ENCODE data around the gene AKNA. TPM values are rescaled to one million over a fixed set of nuclear protein-coding genes. Genes with fewer than 3 reads are reported as not detected.
A peak's percentile ranks its signal among the peaks of the same experiment; 100 is the strongest.

The AKNA gene
- total RNA-seq, 4 donors from 2014 or later: 34.8 to 63.2 (median 48.6) TPM

DNA sequence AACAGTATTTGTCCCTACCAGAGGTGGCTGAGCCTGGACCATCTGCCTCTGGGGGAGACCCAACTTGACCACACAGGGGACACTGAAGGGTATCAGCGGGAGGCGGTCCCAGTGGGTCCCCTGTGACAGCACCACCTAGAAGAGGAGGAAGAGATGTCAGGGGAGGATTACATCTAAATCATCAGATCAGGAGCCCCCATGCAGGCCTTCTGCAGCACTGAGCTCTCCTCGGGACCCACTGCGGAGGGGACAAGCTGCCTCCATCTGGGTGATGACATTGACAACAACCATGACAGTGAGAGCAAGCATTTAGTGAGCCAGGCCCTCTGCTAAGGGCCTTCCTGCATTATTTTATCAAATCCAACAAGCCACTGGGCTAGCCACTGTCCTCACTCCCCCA is 45.8 kb downstream of the AKNA start:
- Histone ChIP-seq H3K4me3 (no peak overlapping the region), H3K36me3 (peaks cover 0 to 78% (median 29%) of the 10 kb centered on the region in 4 donors), H3K9me3 (no peaks in the 10 kb centered on the region), H3K27me3 (no peaks in the 10 kb centered on the region), H3K27ac (no peak overlapping the region), H3K4me1 (no peaks in the 10 kb centered on the region)
- no peak for DNase-seq
- intact Hi-C loops (cut with DNase I; ENCODE audit: low total_unique reads): loop anchor here (10.0 kb wide), 2 partner anchors 53 to 303 kb away; no protein-coding TSS in a partner anchor
- TF ChIP-seq POLR2A (IDR thresholded peaks at IDR 0.05) (no peak), EP300 (IDR thresholded peaks at IDR 0.05; ENCODE audit: low read depth) (no peak), POLR2AphosphoS5 (IDR thresholded peaks at IDR 0.05) (no peak)
- TF ChIP-seq, protein P1, sequence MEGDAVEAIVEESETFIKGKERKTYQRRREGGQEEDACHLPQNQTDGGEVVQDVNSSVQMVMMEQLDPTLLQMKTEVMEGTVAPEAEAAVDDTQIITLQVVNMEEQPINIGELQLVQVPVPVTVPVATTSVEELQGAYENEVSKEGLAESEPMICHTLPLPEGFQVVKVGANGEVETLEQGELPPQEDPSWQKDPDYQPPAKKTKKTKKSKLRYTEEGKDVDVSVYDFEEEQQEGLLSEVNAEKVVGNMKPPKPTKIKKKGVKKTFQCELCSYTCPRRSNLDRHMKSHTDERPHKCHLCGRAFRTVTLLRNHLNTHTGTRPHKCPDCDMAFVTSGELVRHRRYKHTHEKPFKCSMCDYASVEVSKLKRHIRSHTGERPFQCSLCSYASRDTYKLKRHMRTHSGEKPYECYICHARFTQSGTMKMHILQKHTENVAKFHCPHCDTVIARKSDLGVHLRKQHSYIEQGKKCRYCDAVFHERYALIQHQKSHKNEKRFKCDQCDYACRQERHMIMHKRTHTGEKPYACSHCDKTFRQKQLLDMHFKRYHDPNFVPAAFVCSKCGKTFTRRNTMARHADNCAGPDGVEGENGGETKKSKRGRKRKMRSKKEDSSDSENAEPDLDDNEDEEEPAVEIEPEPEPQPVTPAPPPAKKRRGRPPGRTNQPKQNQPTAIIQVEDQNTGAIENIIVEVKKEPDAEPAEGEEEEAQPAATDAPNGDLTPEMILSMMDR (IDR thresholded peaks at IDR 0.05): no peak
- in situ Hi-C loops (cut with MboI; ENCODE audit: low pct_ligation_motif_present in 1 of 4, low pct_unique_long_range_greater_than_20kb in 1 of 4, low sequenced_read_pairs in 3 of 4): no loop called here
- 96% methylated on average over 4 of the region's 4 CpGs; no CpG with 5 or more reads in 1 of the 2 donors for WGBS, 2 donors (ENCODE audit: low coverage in 1 of 2)

DNA sequence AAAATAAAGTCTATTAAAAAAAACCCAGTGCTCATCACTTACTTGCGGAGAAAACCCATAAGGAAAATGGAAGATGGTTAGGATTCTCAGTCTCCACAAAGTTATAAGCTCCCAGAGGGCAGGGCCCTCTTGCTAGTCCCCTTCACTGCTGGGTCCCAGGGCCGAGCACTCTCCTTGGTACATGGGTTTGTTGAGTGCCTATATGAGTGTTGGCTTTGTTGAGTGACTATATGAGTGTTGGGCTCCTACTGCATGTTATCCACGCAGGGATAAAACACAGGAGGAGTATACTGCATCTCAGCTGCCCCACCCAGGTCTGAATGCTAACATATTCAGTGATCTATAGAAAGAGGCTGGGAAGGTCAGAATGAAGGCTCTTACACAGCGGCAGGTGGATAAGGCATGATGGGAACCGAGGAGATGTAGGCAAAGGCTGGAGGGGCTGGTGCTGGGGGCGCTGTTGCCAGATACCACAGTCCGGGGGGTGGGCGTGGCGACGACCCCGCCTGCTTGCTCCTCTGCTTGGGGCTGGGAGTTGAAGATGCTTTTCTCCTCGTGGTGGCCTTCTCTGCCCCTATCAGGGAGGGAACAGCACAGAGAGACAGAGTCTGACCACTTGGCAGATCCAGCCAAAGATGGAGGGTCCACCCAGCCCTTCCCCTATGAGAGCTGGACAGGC is 46.5 kb downstream of the AKNA start:
- no peak for DNase-seq
- intact Hi-C loops (cut with DNase I; ENCODE audit: low total_unique reads): loop anchor here (10.0 kb wide), 2 partner anchors 54 to 304 kb away; no protein-coding TSS in a partner anchor
- Histone ChIP-seq H3K9me3 (no peaks in the 10 kb centered on the region), H3K4me3 (no peak overlapping the region), H3K4me1 (no peaks in the 10 kb centered on the region), H3K27ac (no peak overlapping the region), H3K36me3 (peaks cover 0 to 78% (median 27%) of the 10 kb centered on the region in 4 donors), H3K27me3 (no peaks in the 10 kb centered on the region)
- 92 to 100% methylated on average over 4 to 12 of the region's 12 CpGs for WGBS, 2 donors (ENCODE audit: low coverage in 1 of 2)
- in situ Hi-C loops (cut with MboI; ENCODE audit: low pct_ligation_motif_present in 1 of 4, low pct_unique_long_range_greater_than_20kb in 1 of 4, low sequenced_read_pairs in 3 of 4): no loop called here
- no peak for TF ChIP-seq POLR2AphosphoS5 (IDR thresholded peaks at IDR 0.05)

GRCh38 chr9:114339130-114339908 is 48.5 kb downstream of the AKNA start:
- TF ChIP-seq, protein P1 (IDR thresholded peaks at IDR 0.05): peak; percentile 64 to 80 (median 71)
- no peak for TF ChIP-seq POLR2A (IDR thresholded peaks at IDR 0.05)
- Histone ChIP-seq H3K9me3 (no peaks in the 10 kb centered on the region), H3K27me3 (no peaks in the 10 kb centered on the region), H3K36me3 (peaks cover 0 to 62% (median 18%) of the 10 kb centered on the region in 4 donors), H3K4me1 (no peaks in the 10 kb centered on the region), H3K27ac (no peak overlapping the region), H3K4me3 (no peak overlapping the region)
- WGBS, 2 donors (ENCODE audit: low coverage in 1 of 2): 85% methylated on average over 16 of the region's 16 CpGs; no CpG with 5 or more reads in 1 of the 2 donors
- peak; percentile 53 for DNase-seq
- intact Hi-C loops (cut with DNase I; ENCODE audit: low total_unique reads) (no loop called here), in situ Hi-C loops (cut with MboI; ENCODE audit: low pct_ligation_motif_present in 1 of 4, low pct_unique_long_range_greater_than_20kb in 1 of 4, low sequenced_read_pairs in 3 of 4) (no loop called here)

DNA sequence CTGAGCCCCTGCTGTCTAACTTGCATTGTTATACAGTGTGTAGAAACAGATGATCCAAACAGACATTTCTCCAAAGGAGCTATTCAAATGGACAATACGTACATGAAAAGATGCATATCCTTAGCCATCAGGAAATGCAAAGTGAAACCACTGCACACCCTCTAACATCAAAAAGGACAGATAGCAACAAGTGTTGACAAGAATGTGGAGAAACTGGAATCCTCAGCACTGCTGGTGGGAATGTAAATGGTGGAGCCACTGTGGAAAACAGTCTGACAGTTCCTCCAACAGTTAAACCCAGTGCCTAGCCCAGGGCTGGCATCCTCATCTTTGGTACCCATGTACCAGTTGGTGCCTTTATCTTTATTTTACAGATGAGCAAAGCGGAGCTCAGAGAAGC is 49.6 kb downstream of the AKNA start:
- no peak overlapping the region for H3K27ac ChIP-seq
- H3K4me1 ChIP-seq: no peaks in the 10 kb centered on the region
- no peak for DNase-seq
- H3K27me3 ChIP-seq: no peaks in the 10 kb centered on the region
- peaks cover 0 to 56% (median 15%) of the 10 kb centered on the region in 4 donors for H3K36me3 ChIP-seq
- no peak for TF ChIP-seq EP300 (IDR thresholded peaks at IDR 0.05; ENCODE audit: low read depth)
- TF ChIP-seq, protein P1 (IDR thresholded peaks at IDR 0.05): no peak
- TF ChIP-seq POLR2AphosphoS5 (IDR thresholded peaks at IDR 0.05): no peak
- TF ChIP-seq POLR2A (IDR thresholded peaks at IDR 0.05): no peak
- 86 to 95% methylated on average over 1 to 2 of the region's 2 CpGs for WGBS, 2 donors (ENCODE audit: low coverage in 1 of 2)
- no peak overlapping the region for H3K4me3 ChIP-seq
- intact Hi-C loops (cut with DNase I; ENCODE audit: low total_unique reads) (no loop called here), in situ Hi-C loops (cut with MboI; ENCODE audit: low pct_ligation_motif_present in 1 of 4, low pct_unique_long_range_greater_than_20kb in 1 of 4, low sequenced_read_pairs in 3 of 4) (no loop called here)
- no peaks in the 10 kb centered on the region for H3K9me3 ChIP-seq
